Measurements from ENCODE around the gene SEPTIN1.

- TF ChIP-seq CTCF (IDR thresholded peaks at IDR 0.05; ENCODE audit: low read length) (no peak), EZH2 (IDR thresholded peaks at IDR 0.05; ENCODE audit: borderline replicate concordance, low read length) (no peak)
Observed at GRCh38 chr16:30349675-30350074, 32.7 kb downstream of the SEPTIN1 start.

All from OCI-LY1 (cell line).